ENCODE results near the gene NANOS2. TPM values are rescaled to one million over a fixed set of nuclear protein-coding genes. Genes with fewer than 3 reads are reported as not detected.

Gene NANOS2
- total and polyA plus RNA-seq, 2 of the 13 experiments (the other 11 are each of a cell fraction or from before 2014, with no cell fraction given), result not detected

DNA sequence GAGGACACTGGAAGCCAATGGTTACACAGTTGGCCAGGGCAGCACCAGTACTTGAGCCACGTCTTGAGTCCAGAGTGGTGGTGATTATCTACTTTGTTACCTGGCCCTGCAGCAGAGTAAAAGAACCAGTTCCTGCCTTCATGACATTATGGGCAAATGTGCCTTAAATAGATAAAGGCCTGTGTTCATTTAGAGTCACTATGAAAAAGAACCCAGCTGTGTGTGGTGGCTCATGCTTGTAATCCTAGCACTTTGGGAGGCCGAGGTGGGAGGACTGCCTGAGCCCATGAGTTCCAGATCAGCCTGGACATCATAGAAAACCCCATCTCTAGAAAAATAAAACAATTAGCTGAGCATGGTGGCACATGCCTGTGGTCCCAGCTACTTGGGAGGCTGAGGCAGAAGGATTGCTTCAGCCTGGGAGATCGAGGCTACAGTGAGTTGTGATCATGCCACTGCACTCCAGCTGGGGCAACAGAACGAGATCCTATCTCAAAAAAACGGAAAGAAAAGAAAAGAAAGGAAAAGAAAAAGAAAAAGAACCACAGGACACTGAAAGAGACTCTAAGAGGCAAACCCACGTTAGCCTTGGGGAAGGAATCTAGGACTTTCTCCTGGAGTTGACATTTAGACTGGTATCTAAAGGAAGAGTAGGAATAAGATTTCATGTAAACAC lies 25.2 kb downstream of the NANOS2 start (continued):
- no peak for TF ChIP-seq KIAA2018 (CRISPR knock-in tag; IDR thresholded peaks at IDR 0.05; ENCODE audit: borderline replicate concordance)
- no peak for TF ChIP-seq ZNF451 (CRISPR knock-in tag; IDR thresholded peaks at IDR 0.05)
- no peak for TF ChIP-seq ZBTB46 (CRISPR knock-in tag; IDR thresholded peaks at IDR 0.05; ENCODE audit: borderline replicate concordance)
- no peak for TF ChIP-seq ZMAT3 (CRISPR knock-in tag; conservative IDR thresholded peaks at IDR 0.05)
- no peak for TF ChIP-seq ZNF317 (CRISPR knock-in tag; IDR thresholded peaks at IDR 0.05)
- TF ChIP-seq, protein P1, sequence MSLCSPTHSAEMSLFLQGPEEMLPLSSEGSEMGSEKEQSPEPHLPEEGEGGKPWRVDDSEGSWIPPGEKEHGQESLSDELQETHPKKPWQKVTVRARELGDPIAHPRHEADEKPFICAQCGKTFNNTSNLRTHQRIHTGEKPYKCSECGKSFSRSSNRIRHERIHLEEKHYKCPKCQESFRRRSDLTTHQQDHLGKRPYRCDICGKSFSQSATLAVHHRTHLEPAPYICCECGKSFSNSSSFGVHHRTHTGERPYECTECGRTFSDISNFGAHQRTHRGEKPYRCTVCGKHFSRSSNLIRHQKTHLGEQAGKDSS (CRISPR knock-in tag; IDR thresholded peaks at IDR 0.05; ENCODE audit: borderline replicate concordance, low read depth), result no peak
- no peak for TF ChIP-seq KLF6 (CRISPR knock-in tag; IDR thresholded peaks at IDR 0.05)
- no peak for TF ChIP-seq KDM4B (CRISPR knock-in tag; IDR thresholded peaks at IDR 0.05)

Data from HepG2 (cell line).